Activated CD4-positive, alpha-beta memory T cell treated with anti-CD3 and anti-CD28 coated beads for 36 hours (primary cell): ENCODE measurements around the gene MTA3. TPM values are rescaled to one million over a fixed set of nuclear protein-coding genes. Genes with fewer than 3 reads are reported as not detected.
"Not testable (repeated sequence)": the region's sequence is repeated elsewhere in the genome, so short reads cannot be mapped to it uniquely, and the experiment has no call there.

Experiments used
- CTCF ChIA-PET: fragments of 350-600 bp; sonication (Branson Sonifier 250); formaldehyde crosslinking; loops from one replicate; lab custom pipeline; 2021; ENCODE audit warnings: antibody characterized with exemption, inconsistent platforms; lab: Charles Lee
- POLR2A ChIA-PET: fragments of 350-600 bp; sonication (Branson Sonifier 250); formaldehyde crosslinking; loops from one replicate; lab custom pipeline; 2021; ENCODE audit warnings: antibody characterized with exemption; lab: Charles Lee
- DNase-seq: peaks from one replicate; pipeline ENCODE4 v3.0.0-alpha.2; 2020
- H3K27ac Mint-ChIP-seq: one replicate; pipeline ENCODE4 v1.8.0; 2021; ENCODE audit warnings: mixed read lengths
- H3K27me3 Mint-ChIP-seq: one replicate; pipeline ENCODE4 v1.8.0; 2021; ENCODE audit warnings: mixed read lengths
- H3K36me3 Mint-ChIP-seq: one replicate; pipeline ENCODE4 v1.8.0; 2021; ENCODE audit warnings: mixed read lengths
- H3K4me1 Mint-ChIP-seq: one replicate; pipeline ENCODE4 v1.8.0; 2021; ENCODE audit warnings: low read depth, mixed read lengths
- H3K4me3 Mint-ChIP-seq: one replicate; pipeline ENCODE4 v1.8.0; 2021; ENCODE audit warnings: mild to moderate bottlenecking, mixed read lengths
- H3K9me3 Mint-ChIP-seq: one replicate; pipeline ENCODE4 v1.8.0; 2021; ENCODE audit warnings: mixed read lengths
- intact Hi-C: fragments of 100-400 bp; cut with micrococcal nuclease; formaldehyde crosslinking; loops from one replicate; pipeline ENCODE4 v1.15.1; 2023
- total RNA-seq, 2 experiments: library from RNA; stranded (reverse); gene quantifications; one replicate each; pipeline ENCODE4 v1.2.3, GENCODE V29; 2021

The MTA3 gene
- total RNA-seq, 2 experiments from 2014 or later = 25.1 to 29.7 TPM

DNA sequence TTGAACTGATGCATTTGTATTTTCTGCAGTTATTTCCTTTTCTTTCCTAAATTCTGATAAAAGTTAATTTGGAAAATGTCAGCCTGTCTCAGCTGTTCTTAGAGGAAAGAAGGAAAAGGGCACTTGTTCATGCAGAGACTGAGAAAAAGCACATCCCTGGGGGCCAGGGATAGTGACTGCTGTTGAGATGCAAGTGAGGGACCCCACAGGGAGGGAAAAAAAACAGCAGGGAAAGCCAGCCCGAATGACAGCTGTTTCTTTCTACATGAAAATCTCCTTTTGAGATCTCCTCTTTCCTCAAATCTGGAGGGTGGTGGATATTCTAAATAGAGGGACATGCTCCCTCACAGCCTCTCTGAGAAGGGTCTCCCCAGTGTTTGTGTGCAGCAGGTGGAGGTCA, 14.0 kb upstream of the MTA3 start:
- intact Hi-C loops = no loop called here
- ChIA-PET POLR2A (no interaction called here), CTCF (no interaction called here)

DNA sequence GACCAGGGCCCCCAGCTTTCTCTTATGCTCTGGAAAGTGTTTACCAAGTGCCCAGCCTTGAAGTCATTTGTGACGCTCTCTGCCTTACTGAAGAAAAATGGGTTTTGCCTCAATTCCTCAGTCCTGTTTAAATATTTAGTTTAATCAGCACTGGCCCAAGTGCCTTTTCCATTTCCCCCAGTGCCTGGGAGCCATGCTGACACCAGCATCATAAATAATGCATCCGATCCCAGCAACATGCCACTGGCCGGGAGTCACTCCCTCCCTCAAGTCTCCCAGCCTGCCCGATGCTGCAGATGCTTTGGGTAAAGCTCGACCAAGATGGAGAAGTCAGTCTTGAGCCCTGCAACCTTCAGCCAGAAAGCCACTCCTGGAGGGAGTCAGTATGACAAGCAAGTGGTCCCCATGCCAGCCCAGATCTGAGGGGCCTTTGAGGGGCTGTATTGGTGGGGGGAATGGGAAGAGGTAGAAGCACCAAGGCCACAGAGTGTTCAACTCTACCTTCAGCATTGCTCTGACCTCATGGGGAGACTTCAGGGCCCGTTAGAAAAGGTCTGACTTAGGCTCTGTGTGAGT, 12.0 kb upstream of the MTA3 start:
- H3K9me3 Mint-ChIP-seq = no peaks in the 10 kb centered on the region
- H3K36me3 Mint-ChIP-seq = no peaks in the 10 kb centered on the region
- H3K27ac Mint-ChIP-seq = no peak overlapping the region
- DNase-seq = no peak
- intact Hi-C loops = no loop called here
- H3K4me1 Mint-ChIP-seq = no peaks in the 10 kb centered on the region
- CTCF ChIA-PET = no interaction called here
- no peak overlapping the region for H3K4me3 Mint-ChIP-seq
- POLR2A ChIA-PET = no interaction called here
- H3K27me3 Mint-ChIP-seq = no peaks in the 10 kb centered on the region

More for the DNA sequence above, 14.0 kb upstream of the MTA3 start:
- Mint-ChIP-seq H3K9me3 (no peaks in the 10 kb centered on the region), H3K4me1 (no peaks in the 10 kb centered on the region), H3K27me3 (no peaks in the 10 kb centered on the region), H3K36me3 (no peaks in the 10 kb centered on the region), H3K4me3 (no peak overlapping the region), H3K27ac (no peak overlapping the region)
- no peak for DNase-seq

DNA sequence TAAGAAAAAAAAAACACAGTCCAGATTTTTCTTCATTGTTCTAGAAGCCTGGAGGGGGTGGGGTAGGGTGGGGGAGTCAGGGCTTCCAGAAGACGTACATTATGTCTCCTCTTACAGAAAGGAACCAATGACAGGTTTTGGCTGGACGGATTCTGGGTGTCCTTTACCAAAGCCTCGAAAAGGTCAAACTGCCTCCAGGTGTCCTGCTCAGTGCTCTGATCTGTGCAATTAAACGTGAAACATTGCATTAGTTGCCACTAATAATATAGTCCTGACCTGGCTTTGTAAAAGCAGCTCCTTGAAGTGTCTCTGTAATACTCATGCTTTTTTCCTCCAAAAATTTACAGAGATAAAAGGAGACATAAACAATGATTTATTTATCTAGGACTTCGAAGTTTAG, 11.1 kb upstream of the MTA3 start:
- Mint-ChIP-seq H3K36me3 (no peaks in the 10 kb centered on the region), H3K27me3 (no peaks in the 10 kb centered on the region), H3K9me3 (no peaks in the 10 kb centered on the region), H3K4me3 (no peak overlapping the region), H3K27ac (no peak overlapping the region), H3K4me1 (no peaks in the 10 kb centered on the region)
- CTCF ChIA-PET = no interaction called here
- intact Hi-C loops = no loop called here
- DNase-seq = no peak
- POLR2A ChIA-PET = interaction anchor here (1.1 kb wide), 1 partner anchor 15 kb away, joined by 3 read pairs; no protein-coding TSS in a partner anchor

DNA sequence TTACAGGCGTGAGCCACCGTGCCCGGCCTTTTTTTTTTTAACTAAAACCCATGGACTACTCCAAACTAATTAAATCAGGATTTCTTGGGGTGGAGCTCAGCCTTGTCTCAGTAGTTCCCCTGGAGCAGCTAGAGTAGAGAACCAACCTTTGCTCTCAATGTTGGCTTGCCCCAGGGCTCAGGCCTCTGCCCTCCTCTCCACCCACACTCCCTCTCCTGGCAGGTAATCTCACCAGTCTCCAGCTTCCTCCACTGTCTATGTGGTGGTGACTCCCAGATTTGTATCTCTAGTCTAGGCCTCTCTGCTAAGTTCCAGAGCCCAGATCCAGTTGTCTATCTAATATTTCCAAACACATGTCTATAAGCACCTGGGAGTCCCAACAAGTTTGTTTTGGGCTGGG, 9.6 kb upstream of the MTA3 start:
- H3K36me3 Mint-ChIP-seq = no peaks in the 10 kb centered on the region
- H3K4me1 Mint-ChIP-seq = no peaks in the 10 kb centered on the region
- no peak for DNase-seq
- H3K4me3 Mint-ChIP-seq = no peak overlapping the region
- H3K9me3 Mint-ChIP-seq = no peaks in the 10 kb centered on the region
- no peaks in the 10 kb centered on the region for H3K27me3 Mint-ChIP-seq
- intact Hi-C loops = no loop called here
- ChIA-PET CTCF (no interaction called here), POLR2A (no interaction called here)
- H3K27ac Mint-ChIP-seq = no peak overlapping the region

DNA sequence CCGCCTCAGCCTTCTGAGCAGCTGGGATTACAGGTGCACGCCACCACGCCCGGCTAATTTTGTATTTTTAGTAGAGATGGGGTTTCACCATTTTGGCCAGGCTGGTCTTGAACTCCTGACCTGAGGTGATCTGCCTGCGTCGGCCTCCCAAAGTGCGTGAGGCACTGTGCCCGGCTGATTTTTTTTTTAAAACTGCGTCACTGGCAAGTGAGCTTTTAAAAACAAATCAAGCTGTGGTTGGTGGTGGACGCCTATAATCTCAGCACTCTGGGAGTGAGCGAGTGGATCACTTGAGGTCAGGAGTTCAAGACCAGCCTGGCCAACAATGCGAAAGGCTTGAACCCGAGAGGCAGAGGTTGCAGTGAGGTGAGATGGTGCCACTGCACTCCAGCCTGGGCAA, 8.3 kb upstream of the MTA3 start:
- H3K27me3 Mint-ChIP-seq, H3K9me3 Mint-ChIP-seq, H3K27ac Mint-ChIP-seq, H3K4me3 Mint-ChIP-seq, CTCF ChIA-PET, DNase-seq, H3K4me1 Mint-ChIP-seq, POLR2A ChIA-PET, H3K36me3 Mint-ChIP-seq: not testable (repeated sequence)
- intact Hi-C loops = loop anchor here (10.0 kb wide), 1 partner anchor 95 kb away; no protein-coding TSS in a partner anchor

DNA sequence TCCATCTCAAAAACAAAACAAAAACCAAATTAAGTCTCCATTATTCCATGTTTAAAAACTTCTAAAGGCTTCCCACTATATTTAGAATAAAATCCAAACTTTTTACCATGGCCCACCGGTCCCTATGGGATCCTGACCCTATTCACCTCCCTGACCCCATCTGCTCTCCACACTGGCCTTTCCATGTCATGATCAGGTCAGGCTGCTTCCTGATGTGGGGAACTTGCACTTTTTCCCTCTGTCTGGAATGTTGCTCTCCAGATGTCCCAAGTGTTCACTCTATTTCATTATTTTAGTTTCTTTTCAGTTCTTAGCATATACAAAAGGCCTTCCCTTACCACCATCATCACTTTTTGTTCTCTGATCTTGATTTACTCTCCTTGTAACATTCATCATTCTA, 7.5 kb upstream of the MTA3 start:
- intact Hi-C loops = loop anchor here (10.0 kb wide), 1 partner anchor 94 kb away; no protein-coding TSS in a partner anchor
- H3K4me1 Mint-ChIP-seq = no peaks in the 10 kb centered on the region
- no peak for DNase-seq
- no peak overlapping the region for H3K27ac Mint-ChIP-seq
- ChIA-PET CTCF (no interaction called here), POLR2A (no interaction called here)
- no peaks in the 10 kb centered on the region for H3K9me3 Mint-ChIP-seq
- no peaks in the 10 kb centered on the region for H3K27me3 Mint-ChIP-seq
- H3K4me3 Mint-ChIP-seq = no peak overlapping the region
- no peaks in the 10 kb centered on the region for H3K36me3 Mint-ChIP-seq

DNA sequence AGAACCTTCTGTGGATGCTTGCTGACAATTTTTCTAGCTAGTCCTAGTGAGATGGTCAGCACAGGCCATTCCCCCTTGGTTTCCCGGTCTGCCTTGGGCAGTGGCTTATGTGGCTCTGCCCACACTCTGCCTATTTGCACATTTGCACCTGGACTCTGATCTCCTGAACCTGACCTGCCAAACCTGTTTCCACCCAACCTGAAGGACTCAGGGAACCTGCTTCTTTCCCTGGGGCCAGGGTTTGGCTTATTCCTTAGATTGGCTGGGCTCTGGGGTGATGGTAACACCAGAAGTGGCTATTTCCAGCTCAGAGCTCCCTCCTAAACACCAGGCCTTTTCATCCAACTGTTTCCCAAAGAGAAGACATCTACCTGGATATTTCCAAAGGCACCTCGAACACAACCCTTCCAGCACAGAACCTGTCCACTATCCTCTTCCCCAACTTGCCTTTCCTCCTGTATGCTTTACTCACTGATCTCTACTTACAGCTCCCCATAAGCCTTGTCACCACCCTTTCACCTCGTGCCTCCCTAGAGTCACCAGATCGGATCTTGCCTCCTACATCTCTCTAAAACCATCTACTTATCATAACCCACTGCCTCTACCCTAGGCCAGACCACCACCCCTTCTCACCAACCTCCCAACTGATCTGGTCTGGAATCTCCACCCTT, 5.8 kb upstream of the MTA3 start:
- DNase-seq = no peak
- intact Hi-C loops = loop anchor here (10.0 kb wide), 1 partner anchor 92 kb away; no protein-coding TSS in a partner anchor
- Mint-ChIP-seq H3K27ac (no peak overlapping the region), H3K4me3 (no peak overlapping the region), H3K4me1 (no peaks in the 10 kb centered on the region), H3K9me3 (no peaks in the 10 kb centered on the region), H3K27me3 (no peaks in the 10 kb centered on the region), H3K36me3 (no peaks in the 10 kb centered on the region)
- CTCF ChIA-PET = no interaction called here
- POLR2A ChIA-PET = no interaction called here

DNA sequence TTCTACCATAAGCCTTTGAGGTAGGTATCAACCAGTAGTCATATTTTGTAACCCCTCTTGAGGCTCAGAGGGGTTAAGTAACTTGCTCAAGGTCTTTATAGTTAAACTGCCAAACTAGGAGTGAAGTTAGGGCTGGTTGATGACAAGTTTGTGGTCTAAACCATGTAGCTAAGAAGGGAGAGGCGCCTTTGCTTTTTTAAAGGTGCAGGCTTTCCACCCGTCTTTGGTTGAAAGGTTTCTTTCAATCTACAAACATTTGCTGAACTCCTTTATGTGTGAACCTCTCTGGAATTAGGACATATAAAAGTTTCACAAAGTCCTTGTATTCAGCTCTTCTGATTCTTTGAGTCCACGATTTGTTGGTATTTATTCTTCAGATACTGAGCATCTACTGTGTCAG, 2.4 kb upstream of the MTA3 start:
- Mint-ChIP-seq H3K4me3 (no peak overlapping the region), H3K27me3 (no peaks in the 10 kb centered on the region), H3K9me3 (no peaks in the 10 kb centered on the region), H3K4me1 (peaks cover 10% of the 10 kb centered on the region), H3K27ac (no peak overlapping the region), H3K36me3 (no peaks in the 10 kb centered on the region)
- DNase-seq = no peak
- POLR2A ChIA-PET = no interaction called here
- CTCF ChIA-PET = no interaction called here
- intact Hi-C loops = loop anchor here (5.0 to 10.0 kb wide), 2 partner anchors 89 to 246 kb away; no protein-coding TSS in a partner anchor

DNA sequence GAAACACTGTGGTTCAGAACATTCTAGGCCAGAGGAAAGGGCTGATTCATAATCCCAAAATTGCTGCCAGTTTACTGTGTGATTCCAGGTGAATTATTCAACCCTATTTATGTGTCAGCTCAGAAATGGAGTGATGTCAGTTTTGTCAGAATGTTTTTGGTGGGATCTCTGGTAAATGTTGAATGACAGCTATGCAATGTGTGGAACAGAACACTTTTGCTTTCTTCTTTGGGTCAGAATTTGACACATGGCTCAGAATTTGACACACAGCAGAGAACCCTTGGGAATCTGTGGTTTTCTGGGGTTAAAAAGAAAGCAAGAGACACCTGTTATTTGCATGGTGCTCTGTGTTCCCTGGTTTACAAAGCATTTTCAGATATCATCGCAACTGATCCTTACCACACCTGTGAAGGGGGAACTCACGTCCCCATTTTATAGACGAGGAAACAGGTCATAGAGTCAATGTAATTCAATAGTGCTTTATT, 1.6 kb upstream of the MTA3 start:
- no peaks in the 10 kb centered on the region for H3K9me3 Mint-ChIP-seq
- H3K27ac Mint-ChIP-seq = no peak overlapping the region
- H3K4me1 Mint-ChIP-seq = peaks cover 10% of the 10 kb centered on the region
- POLR2A ChIA-PET = no interaction called here
- no peak overlapping the region for H3K4me3 Mint-ChIP-seq
- no peak for DNase-seq
- H3K27me3 Mint-ChIP-seq = no peaks in the 10 kb centered on the region
- CTCF ChIA-PET = interaction anchor here (1.1 kb wide), 1 partner anchor 12 kb away, joined by 3 read pairs; no protein-coding TSS in a partner anchor
- H3K36me3 Mint-ChIP-seq = no peaks in the 10 kb centered on the region
- intact Hi-C loops = loop anchor here (5.0 to 10.0 kb wide), 2 partner anchors 88 to 245 kb away; no protein-coding TSS in a partner anchor

DNA sequence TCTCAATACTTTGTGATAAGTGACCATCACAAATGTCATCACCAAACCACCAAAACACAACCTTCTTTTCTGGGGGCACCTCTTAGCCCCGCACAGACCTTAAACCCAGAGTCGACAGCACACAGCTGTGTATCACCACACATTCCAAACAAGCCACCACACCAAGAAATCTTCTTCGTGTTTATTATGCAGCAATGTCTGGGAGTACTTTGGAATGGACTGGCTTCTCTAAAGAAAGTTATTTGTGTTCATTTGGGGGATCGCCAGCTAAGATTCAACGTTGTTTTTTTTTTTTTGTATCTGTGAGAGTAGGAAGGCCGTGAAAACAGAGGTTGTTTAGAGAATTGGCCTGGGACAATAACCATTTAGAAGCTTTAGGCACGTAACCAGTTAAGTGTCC, 1.1 kb upstream of the MTA3 start:
- ChIA-PET CTCF (interaction anchor here (1.1 kb wide), 1 partner anchor 12 kb away, joined by 3 read pairs; no protein-coding TSS in a partner anchor), POLR2A (no interaction called here)
- no peak overlapping the region for H3K27ac Mint-ChIP-seq
- H3K4me1 Mint-ChIP-seq = peaks cover 10% of the 10 kb centered on the region
- DNase-seq = no peak
- H3K4me3 Mint-ChIP-seq = no peak overlapping the region
- H3K9me3 Mint-ChIP-seq = no peaks in the 10 kb centered on the region
- intact Hi-C loops = loop anchor here (5.0 to 10.0 kb wide), 2 partner anchors 87 to 245 kb away; no protein-coding TSS in a partner anchor
- H3K27me3 Mint-ChIP-seq = no peaks in the 10 kb centered on the region
- no peaks in the 10 kb centered on the region for H3K36me3 Mint-ChIP-seq

DNA sequence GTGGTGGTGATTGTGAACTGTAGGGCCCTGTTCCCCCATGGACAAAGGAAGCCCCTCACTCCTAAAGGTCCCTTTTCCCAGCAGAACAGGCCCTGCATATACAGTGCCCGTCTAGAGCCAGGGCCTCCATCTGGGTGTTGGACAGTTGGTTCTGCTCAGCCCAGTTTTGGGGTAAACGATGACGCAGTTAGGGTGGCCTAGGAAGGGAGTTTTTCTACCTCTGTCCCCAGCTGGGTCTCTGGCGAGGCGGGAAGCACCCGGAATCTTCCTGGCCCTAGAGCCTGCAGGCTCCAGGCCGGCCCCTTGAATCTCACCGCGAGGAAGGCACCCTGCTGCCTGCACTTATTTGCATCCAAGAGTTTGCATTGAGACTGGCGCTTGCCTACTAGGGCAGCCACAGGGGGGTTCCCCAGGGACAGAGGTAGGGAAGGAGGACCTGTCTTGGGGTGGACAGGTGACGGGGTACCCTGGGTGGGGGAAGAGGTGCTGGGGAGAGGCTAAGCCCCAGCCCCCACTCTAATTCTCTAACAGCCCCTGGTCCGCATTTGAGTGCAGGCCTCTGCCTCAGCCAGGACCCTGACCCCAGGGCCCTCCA, 529 bp upstream of the MTA3 start:
- DNase-seq = peak; percentile 15
- ChIA-PET POLR2A (no interaction called here), CTCF (interaction anchor here (1.1 kb wide), 1 partner anchor 11 kb away, joined by 3 read pairs; no protein-coding TSS in a partner anchor)
- H3K4me3 Mint-ChIP-seq = peak overlapping the region; percentile 59
- H3K36me3 Mint-ChIP-seq = no peaks in the 10 kb centered on the region
- intact Hi-C loops = loop anchor here (5.0 to 10.0 kb wide), 2 partner anchors 87 to 244 kb away; no protein-coding TSS in a partner anchor
- H3K9me3 Mint-ChIP-seq = no peaks in the 10 kb centered on the region
- H3K27ac Mint-ChIP-seq = peak overlapping the region; percentile 13
- no peaks in the 10 kb centered on the region for H3K27me3 Mint-ChIP-seq
- H3K4me1 Mint-ChIP-seq = peaks cover 10% of the 10 kb centered on the region

DNA sequence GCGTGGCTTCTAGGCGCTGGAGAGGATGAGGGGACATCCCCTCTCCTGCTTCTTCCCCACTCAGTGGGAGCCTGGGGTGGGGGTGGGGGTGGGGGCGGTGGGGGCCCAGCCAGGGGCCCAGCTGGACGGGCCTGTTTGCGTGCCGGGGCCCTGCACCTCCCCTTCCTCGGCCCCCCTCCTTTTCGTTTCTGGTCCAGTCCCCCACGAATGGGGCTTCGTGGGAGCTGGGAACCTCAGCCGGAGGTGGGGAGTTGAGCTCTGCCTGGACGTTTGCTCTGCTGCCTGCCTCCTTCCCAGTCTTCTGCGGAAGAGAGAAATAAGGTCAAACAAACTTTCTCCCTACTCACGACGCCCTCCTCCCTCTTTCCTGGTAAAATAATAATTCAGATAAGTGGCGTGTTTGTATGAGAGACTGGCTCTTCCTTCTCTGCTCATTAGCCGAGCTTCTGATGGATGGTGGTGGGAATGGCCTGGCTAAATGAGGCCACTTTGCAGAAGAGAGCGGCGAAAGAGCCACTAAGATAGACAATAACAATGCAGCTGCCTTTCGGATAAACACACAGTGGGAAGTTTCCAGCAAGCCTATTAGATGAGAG, 782 bp downstream of the MTA3 start:
- H3K4me1 Mint-ChIP-seq = peaks cover 10% of the 10 kb centered on the region
- ChIA-PET CTCF (no interaction called here), POLR2A (no interaction called here)
- H3K27me3 Mint-ChIP-seq = no peaks in the 10 kb centered on the region
- intact Hi-C loops = loop anchor here (5.0 to 10.0 kb wide), 2 partner anchors 86 to 243 kb away; no protein-coding TSS in a partner anchor
- no peaks in the 10 kb centered on the region for H3K9me3 Mint-ChIP-seq
- peaks cover 3% of the 10 kb centered on the region for H3K36me3 Mint-ChIP-seq
- peak overlapping the region; percentile 82 for H3K27ac Mint-ChIP-seq
- H3K4me3 Mint-ChIP-seq = peak overlapping the region; percentile 79
- peak; percentile 22 for DNase-seq
